Nephron progenitor cell (in vitro differentiated cells): ENCODE data around the gene SLC45A3.

ENCODE experiments used
- DNase-seq: peaks from one replicate; pipeline ENCODE4 v3.0.0; 2021
- H3K27ac Mint-ChIP-seq: 2 replicates; pipeline ENCODE4 v1.8.0; 2021; ENCODE audit warnings: mild to moderate bottlenecking, moderate library complexity, mixed read lengths
- H3K27me3 Mint-ChIP-seq: 2 replicates; pipeline ENCODE4 v1.8.0; 2021; ENCODE audit warnings: mild to moderate bottlenecking, low read depth, mixed read lengths; ENCODE audit not compliant: poor library complexity
- H3K36me3 Mint-ChIP-seq: 2 replicates; pipeline ENCODE4 v1.8.0; 2021; ENCODE audit warnings: low read depth, mixed read lengths
- H3K4me1 Mint-ChIP-seq: 2 replicates; pipeline ENCODE4 v1.8.0; 2021; ENCODE audit warnings: mixed read lengths
- H3K4me3 Mint-ChIP-seq: 2 replicates; pipeline ENCODE4 v1.8.0; 2021; ENCODE audit warnings: mild to moderate bottlenecking, moderate library complexity, mixed read lengths
- H3K9me3 Mint-ChIP-seq: 2 replicates; pipeline ENCODE4 v1.8.0; 2021; ENCODE audit warnings: mild to moderate bottlenecking, moderate library complexity, mixed read lengths
- TF ChIP-seq, protein P1 (sequence below): fragments of 200-600 bp; sonication (generic); IDR thresholded peaks from 2 replicates; pipeline ENCODE4 v1.5.0; 2021; ENCODE audit warnings: antibody characterized with exemption

The SLC45A3 gene

GRCh38 chr1:205675247-205675646 is 5.1 kb downstream of the SLC45A3 start:
- Mint-ChIP-seq H3K4me1 (peaks cover 52% of the 10 kb centered on the region), H3K4me3 (no peak overlapping the region), H3K36me3 (no peaks in the 10 kb centered on the region), H3K27ac (no peak overlapping the region), H3K27me3 (peaks cover 20% of the 10 kb centered on the region), H3K9me3 (no peaks in the 10 kb centered on the region)
- DNase-seq: no peak
- TF ChIP-seq, protein P1, sequence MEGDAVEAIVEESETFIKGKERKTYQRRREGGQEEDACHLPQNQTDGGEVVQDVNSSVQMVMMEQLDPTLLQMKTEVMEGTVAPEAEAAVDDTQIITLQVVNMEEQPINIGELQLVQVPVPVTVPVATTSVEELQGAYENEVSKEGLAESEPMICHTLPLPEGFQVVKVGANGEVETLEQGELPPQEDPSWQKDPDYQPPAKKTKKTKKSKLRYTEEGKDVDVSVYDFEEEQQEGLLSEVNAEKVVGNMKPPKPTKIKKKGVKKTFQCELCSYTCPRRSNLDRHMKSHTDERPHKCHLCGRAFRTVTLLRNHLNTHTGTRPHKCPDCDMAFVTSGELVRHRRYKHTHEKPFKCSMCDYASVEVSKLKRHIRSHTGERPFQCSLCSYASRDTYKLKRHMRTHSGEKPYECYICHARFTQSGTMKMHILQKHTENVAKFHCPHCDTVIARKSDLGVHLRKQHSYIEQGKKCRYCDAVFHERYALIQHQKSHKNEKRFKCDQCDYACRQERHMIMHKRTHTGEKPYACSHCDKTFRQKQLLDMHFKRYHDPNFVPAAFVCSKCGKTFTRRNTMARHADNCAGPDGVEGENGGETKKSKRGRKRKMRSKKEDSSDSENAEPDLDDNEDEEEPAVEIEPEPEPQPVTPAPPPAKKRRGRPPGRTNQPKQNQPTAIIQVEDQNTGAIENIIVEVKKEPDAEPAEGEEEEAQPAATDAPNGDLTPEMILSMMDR: no peak

GRCh38 chr1:205672970-205673369 is 7.3 kb downstream of the SLC45A3 start:
- no peak for DNase-seq
- Mint-ChIP-seq H3K36me3 (no peaks in the 10 kb centered on the region), H3K4me1 (peaks cover 62% of the 10 kb centered on the region), H3K27ac (no peak overlapping the region), H3K9me3 (no peaks in the 10 kb centered on the region), H3K27me3 (peaks cover 19% of the 10 kb centered on the region), H3K4me3 (no peak overlapping the region)
- TF ChIP-seq, protein P1: no peak

DNA sequence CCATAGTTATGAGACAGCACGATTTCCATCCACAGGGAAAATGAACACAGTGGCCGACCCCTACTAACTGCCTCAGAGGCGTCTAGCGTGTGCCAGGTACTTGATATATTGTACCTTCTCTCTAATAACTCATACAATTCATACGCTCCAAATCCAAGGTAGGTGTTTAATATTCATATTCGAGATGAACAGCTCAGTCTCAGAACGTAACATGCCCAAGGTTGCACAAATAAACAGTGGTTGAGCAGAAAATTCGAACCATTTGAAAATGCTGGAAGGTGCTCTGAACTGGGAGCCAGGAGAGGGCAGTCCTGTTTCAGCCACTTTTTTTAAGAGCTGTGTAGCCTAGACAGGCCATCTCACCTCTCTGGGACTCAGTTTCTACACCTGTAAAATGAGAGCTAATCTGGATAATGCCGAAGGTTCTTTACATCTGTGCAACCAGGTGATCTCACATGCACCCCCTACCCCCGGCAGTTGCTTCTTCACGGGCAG is 7.9 kb downstream of the SLC45A3 start:
- no peak for DNase-seq
- H3K4me3 Mint-ChIP-seq: peak overlapping the region; percentile 30

DNA sequence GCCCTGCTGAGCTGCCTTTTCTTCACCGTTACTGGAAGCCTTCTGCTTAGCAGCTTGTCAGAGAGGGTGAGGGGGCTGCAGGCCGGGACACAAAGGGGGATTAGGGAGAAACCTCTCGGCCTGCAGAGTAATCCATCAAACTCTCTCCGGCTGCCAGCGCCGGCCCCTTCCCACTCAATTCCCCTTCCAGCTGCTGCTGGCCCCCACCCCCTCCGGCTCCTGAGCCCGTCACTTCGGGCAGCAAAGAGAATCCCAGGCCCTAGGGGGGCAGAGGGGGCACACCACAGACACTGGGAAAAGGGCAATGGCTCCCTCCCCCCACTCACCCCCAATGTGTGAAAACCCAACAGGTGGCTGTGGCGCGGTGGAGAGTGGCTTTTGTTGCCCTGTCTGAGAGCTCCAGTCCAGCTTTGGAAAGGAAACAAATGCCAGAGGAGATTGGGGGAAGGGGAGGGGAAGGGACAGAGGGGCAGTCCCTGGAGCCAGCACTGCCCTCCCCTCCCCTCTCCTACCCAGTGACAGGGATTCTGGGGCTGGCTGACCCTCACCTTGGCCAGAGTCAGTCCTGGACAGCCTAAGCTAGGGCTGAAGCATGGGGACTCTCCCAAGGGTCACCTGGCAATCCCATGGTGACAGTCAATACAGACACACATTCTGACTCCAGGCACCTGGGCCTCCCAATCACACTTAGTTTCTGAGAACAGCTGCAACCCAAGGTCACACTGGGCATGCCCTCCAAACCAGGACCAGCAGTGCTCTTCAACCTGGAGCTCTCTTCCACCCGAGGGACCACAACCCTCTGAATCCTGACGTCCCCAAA is 9.5 kb downstream of the SLC45A3 start:
- Mint-ChIP-seq H3K4me3 (peak overlapping the region; percentile 66), H3K27ac (no peak overlapping the region), H3K4me1 (peaks cover 66% of the 10 kb centered on the region), H3K9me3 (no peaks in the 10 kb centered on the region), H3K36me3 (no peaks in the 10 kb centered on the region), H3K27me3 (peaks cover 11% of the 10 kb centered on the region)
- DNase-seq: peak; percentile 52
- TF ChIP-seq, protein P1: no peak

More for the DNA sequence above, 7.9 kb downstream of the SLC45A3 start:
- Mint-ChIP-seq H3K27me3 (peaks cover 19% of the 10 kb centered on the region), H3K9me3 (no peaks in the 10 kb centered on the region), H3K36me3 (no peaks in the 10 kb centered on the region), H3K27ac (peak overlapping the region; percentile 66), H3K4me1 (peaks cover 66% of the 10 kb centered on the region)
- TF ChIP-seq, protein P1: no peak

DNA sequence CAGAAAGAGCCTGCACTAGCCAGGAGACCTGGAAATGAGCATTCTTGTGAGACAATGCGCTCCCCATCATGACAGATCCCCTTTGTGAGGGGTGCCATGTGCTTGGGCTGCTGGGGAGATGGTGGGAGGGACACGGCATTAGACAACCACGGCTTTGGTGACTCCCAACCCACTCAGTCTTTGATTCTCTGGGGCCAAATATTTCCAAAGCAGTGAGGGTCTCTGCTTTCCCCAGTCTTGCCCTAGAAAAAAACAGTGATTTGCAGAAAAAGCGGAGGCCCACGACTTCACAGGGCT is 10.2 kb downstream of the SLC45A3 start:
- Mint-ChIP-seq H3K27me3 (peaks cover 11% of the 10 kb centered on the region), H3K27ac (no peak overlapping the region), H3K36me3 (no peaks in the 10 kb centered on the region), H3K4me1 (peaks cover 66% of the 10 kb centered on the region), H3K4me3 (peak overlapping the region; percentile 66), H3K9me3 (no peaks in the 10 kb centered on the region)
- TF ChIP-seq, protein P1: no peak
- no peak for DNase-seq
